ENCODE results near the gene KCNQ1. TPM values are rescaled to one million over a fixed set of nuclear protein-coding genes. Genes with fewer than 3 reads are reported as not detected.

KCNQ1 gene
- 10 to 100 TPM; 23.5 to 25.1 TPM for total RNA-seq
- 10 to 100 TPM in 2 of 3 donors, 1 to 10 TPM in 1; 8.7 to 22.9 (median 10.4) TPM for polyA plus RNA-seq
- 3.5 to 31.8 (median 16.7) reads per million in 6 experiments for total RNA-seq

GRCh38 chr11:2444821-2445745, at the start of gene KCNQ1:
Gene KCNQ1 (plus strand): TSS chr11:2445008. CDS start chr11:2445099, 91 bp downstream.
- H3K4me1 Mint-ChIP-seq = peaks cover 28 to 58% (median 53%) of the 10 kb centered on the region in 4 donors
- H3K27me3 Mint-ChIP-seq = no peaks in the 10 kb centered on the region
- no peaks in the 10 kb centered on the region for H3K9me3 Mint-ChIP-seq
- peak within 1 kb of the TSS; percentile 89 to 97 (median 96) for H3K4me3 Mint-ChIP-seq
- POLR2A ChIA-PET = interaction anchor here (0.6 to 6.5 kb wide), 5 partner anchors 11 to 448 kb away, joined by 3 to 76 read pairs (median 3); partner anchors contain the start of gene TSSC4
- DNase-seq (peak in 9 of 10 donors; percentile 14 to 65 (median 40)), ATAC-seq (peak; percentile 49 to 54)
- H3K27ac Mint-ChIP-seq = peak within 1 kb of the TSS; percentile 77 to 94 (median 88)
- H3K36me3 Mint-ChIP-seq = no peaks in the 10 kb centered on the region

GRCh38 chr11:2395211-2395730, 49.5 kb upstream of the KCNQ1 start:
- DNase-seq (no peak), ATAC-seq (no peak)
- Mint-ChIP-seq H3K36me3 (peaks cover 0 to 17% (median 0%) of the 10 kb centered on the region in 3 donors), H3K9me3 (no peaks in the 10 kb centered on the region), H3K4me1 (peaks cover 4 to 27% (median 12%) of the 10 kb centered on the region in 4 donors), H3K27me3 (no peaks in the 10 kb centered on the region), H3K27ac (peak overlapping the region in 1 of 10 donors; percentile 65), H3K4me3 (no peak overlapping the region)
- POLR2A ChIA-PET = no interaction called here

GRCh38 chr11:2395856-2396255, 49.0 kb upstream of the KCNQ1 start:
- POLR2A ChIA-PET = interaction anchor here (0.6 kb wide), 1 partner anchor 98 kb away, joined by 3 read pairs; no protein-coding TSS in a partner anchor
- no peak for ATAC-seq
- Mint-ChIP-seq H3K27ac (peak overlapping the region in 1 of 10 donors; percentile 65), H3K4me1 (peaks cover 2 to 24% (median 9%) of the 10 kb centered on the region in 4 donors), H3K27me3 (no peaks in the 10 kb centered on the region), H3K4me3 (no peak overlapping the region), H3K9me3 (no peaks in the 10 kb centered on the region), H3K36me3 (peaks cover 0 to 14% (median 0%) of the 10 kb centered on the region in 3 donors)
- no peak for DNase-seq

- no peaks in the 10 kb centered on the region for H3K9me3 Mint-ChIP-seq
- H3K27me3 Mint-ChIP-seq = no peaks in the 10 kb centered on the region
- peaks cover 0 to 14% (median 0%) of the 10 kb centered on the region in 3 donors for H3K36me3 Mint-ChIP-seq
- POLR2A ChIA-PET = interaction anchor here (0.6 kb wide), 1 partner anchor 99 kb away, joined by 3 read pairs; no protein-coding TSS in a partner anchor
- H3K4me1 Mint-ChIP-seq = peaks cover 4 to 27% (median 13%) of the 10 kb centered on the region in 4 donors
- peak overlapping the region in 1 of 10 donors; percentile 74 for H3K27ac Mint-ChIP-seq
- ATAC-seq (no peak), DNase-seq (no peak)
- no peak overlapping the region for H3K4me3 Mint-ChIP-seq
These were observed 48.3 kb upstream of the KCNQ1 start for GRCh38 chr11:2396471-2396870.

GRCh38 chr11:2397005-2397404, 47.8 kb upstream of the KCNQ1 start:
- POLR2A ChIA-PET = interaction anchor here (1.4 kb wide), 1 partner anchor 94 kb away, joined by 3 read pairs; no protein-coding TSS in a partner anchor
- H3K36me3 Mint-ChIP-seq = peaks cover 0 to 14% (median 0%) of the 10 kb centered on the region in 3 donors
- H3K4me1 Mint-ChIP-seq = peaks cover 5 to 29% (median 17%) of the 10 kb centered on the region in 4 donors
- no peaks in the 10 kb centered on the region for H3K9me3 Mint-ChIP-seq
- no peak overlapping the region for H3K4me3 Mint-ChIP-seq
- ATAC-seq (no peak), DNase-seq (no peak)
- H3K27ac Mint-ChIP-seq = peak overlapping the region in 2 of 10 donors; percentile 43 to 63
- H3K27me3 Mint-ChIP-seq = no peaks in the 10 kb centered on the region

- Mint-ChIP-seq H3K36me3 (peaks cover 0 to 27% (median 0%) of the 10 kb centered on the region in 3 donors), H3K4me1 (peaks cover 5 to 31% (median 20%) of the 10 kb centered on the region in 4 donors), H3K4me3 (peak overlapping the region; percentile 77 to 97 (median 92)), H3K27me3 (no peaks in the 10 kb centered on the region), H3K9me3 (no peaks in the 10 kb centered on the region), H3K27ac (peak overlapping the region; percentile 91 to 98 (median 95))
- ATAC-seq (no peak), DNase-seq (no peak)
- POLR2A ChIA-PET = interaction anchor here (0.7 to 8.2 kb wide), 3 partner anchors 21 to 96 kb away, joined by 3 to 113 read pairs (median 17); partner anchors contain the start of genes C11orf21, CD81 and TSPAN32
These were observed 46.0 kb upstream of the KCNQ1 start for GRCh38 chr11:2398664-2399355.

- peaks cover 0 to 28% (median 0%) of the 10 kb centered on the region in 3 donors for H3K36me3 Mint-ChIP-seq
These were observed 45.2 kb upstream of the KCNQ1 start for GRCh38 chr11:2399488-2400068.

GRCh38 chr11:2400069-2400761, 44.6 kb upstream of the KCNQ1 start, which contains the start of gene TSSC4:
Gene TSSC4 (plus strand): TSS chr11:2400750. CDS start chr11:2402634, 1,884 bp downstream.
- Mint-ChIP-seq H3K27ac (peak within 1 kb of the TSS; percentile 91 to 98 (median 95)), H3K4me3 (peak within 1 kb of the TSS; percentile 85 to 97 (median 92)), H3K4me1 (peaks cover 5 to 25% (median 18%) of the 10 kb centered on the region in 4 donors), H3K36me3 (peaks cover 0 to 28% (median 0%) of the 10 kb centered on the region in 3 donors), H3K27me3 (no peaks in the 10 kb centered on the region), H3K9me3 (no peaks in the 10 kb centered on the region)
- POLR2A ChIA-PET = interaction anchor here (0.6 to 8.2 kb wide), 20 partner anchors 13 to 1091 kb away, joined by 3 to 113 read pairs (median 4); partner anchors contain the start of genes C11orf21, CD81, KCNQ1 and PHLDA2
- DNase-seq (peak; percentile 99 to 100 (median 100)), ATAC-seq (peak; percentile 85 to 89)

More at GRCh38 chr11:2399488-2400068, 45.2 kb upstream of the KCNQ1 start:
- no peaks in the 10 kb centered on the region for H3K27me3 Mint-ChIP-seq
- H3K9me3 Mint-ChIP-seq = no peaks in the 10 kb centered on the region
- H3K4me1 Mint-ChIP-seq = peaks cover 5 to 25% (median 20%) of the 10 kb centered on the region in 4 donors
- H3K4me3 Mint-ChIP-seq = peak overlapping the region; percentile 77 to 97 (median 92)
- peak overlapping the region; percentile 91 to 98 (median 95) for H3K27ac Mint-ChIP-seq
- peak; percentile 9 to 19 for ATAC-seq
- POLR2A ChIA-PET = interaction anchor here (1.1 to 8.2 kb wide), 9 partner anchors 12 to 1090 kb away, joined by 4 to 113 read pairs (median 6); partner anchors contain the start of genes C11orf21, CD81, TOLLIP and TSPAN32
- DNase-seq = peak in 2 of 10 donors; percentile 31 to 44

- peak overlapping the region; percentile 87 to 98 (median 95) for H3K27ac Mint-ChIP-seq
- no peaks in the 10 kb centered on the region for H3K9me3 Mint-ChIP-seq
- peaks cover 5 to 25% (median 18%) of the 10 kb centered on the region in 4 donors for H3K4me1 Mint-ChIP-seq
- ATAC-seq = no peak
- H3K36me3 Mint-ChIP-seq = peaks cover 0 to 28% (median 0%) of the 10 kb centered on the region in 3 donors
- no peak for DNase-seq
- H3K4me3 Mint-ChIP-seq = peak overlapping the region; percentile 85 to 97 (median 92)
- H3K27me3 Mint-ChIP-seq = no peaks in the 10 kb centered on the region
- POLR2A ChIA-PET = interaction anchor here (0.6 to 8.2 kb wide), 20 partner anchors 14 to 1091 kb away, joined by 3 to 113 read pairs (median 4); partner anchors contain the start of genes C11orf21, CD81, KCNQ1 and PHLDA2
These were observed 43.9 kb upstream of the KCNQ1 start for GRCh38 chr11:2400762-2401435.

GRCh38 chr11:2401436-2401984, 43.3 kb upstream of the KCNQ1 start:
- Mint-ChIP-seq H3K27ac (peak overlapping the region; percentile 37 to 98 (median 74)), H3K27me3 (no peaks in the 10 kb centered on the region), H3K4me1 (peaks cover 5 to 25% (median 18%) of the 10 kb centered on the region in 4 donors), H3K9me3 (no peaks in the 10 kb centered on the region), H3K36me3 (peaks cover 0 to 25% (median 0%) of the 10 kb centered on the region in 3 donors), H3K4me3 (peak overlapping the region; percentile 85 to 97 (median 92))
- ATAC-seq (no peak), DNase-seq (no peak)
- POLR2A ChIA-PET = interaction anchor here (0.8 to 8.2 kb wide), 6 partner anchors 44 to 612 kb away, joined by 3 to 113 read pairs (median 7); partner anchors contain the start of genes C11orf21, KCNQ1 and TSPAN32

Measured in naive thymus-derived CD8-positive, alpha-beta T cell (primary cell).